GM10847 (cell line): ENCODE data around the gene COL5A1.

ENCODE experiments used
- POLR2A ChIP-seq: IDR thresholded peaks from 2 replicates; pipeline ENCODE4 v1.6.1; 2011; ENCODE audit not compliant: insufficient read length; ENCODE audit errors: extremely low read depth

Gene COL5A1

GRCh38 chr9:134846699-134847098 is 205.1 kb downstream of the COL5A1 start:
- no peak for TF ChIP-seq POLR2A

GRCh38 chr9:134847138-134847537 is 205.5 kb downstream of the COL5A1 start:
- no peak for TF ChIP-seq POLR2A

- TF ChIP-seq POLR2A: no peak
These were observed 206.3 kb downstream of the COL5A1 start for GRCh38 chr9:134847752-134848432.

- no peak for TF ChIP-seq POLR2A
These were observed 206.9 kb downstream of the COL5A1 start for GRCh38 chr9:134848504-134848903.

GRCh38 chr9:134850611-134851010 is 209.0 kb downstream of the COL5A1 start:
- TF ChIP-seq POLR2A: no peak

GRCh38 chr9:134851020-134851419 is 209.4 kb downstream of the COL5A1 start:
- no peak for TF ChIP-seq POLR2A

GRCh38 chr9:134852906-134853654 is 211.5 kb downstream of the COL5A1 start:
- TF ChIP-seq POLR2A: no peak

- TF ChIP-seq POLR2A: no peak
These were observed 212.3 kb downstream of the COL5A1 start for GRCh38 chr9:134853893-134854292.

GRCh38 chr9:134854541-134854981 is 213.0 kb downstream of the COL5A1 start:
- TF ChIP-seq POLR2A: no peak

- no peak for TF ChIP-seq POLR2A
These were observed 213.8 kb downstream of the COL5A1 start for GRCh38 chr9:134855231-134855899.

- no peak for TF ChIP-seq POLR2A
These were observed 214.3 kb downstream of the COL5A1 start for GRCh38 chr9:134855900-134856377.

GRCh38 chr9:134858051-134858841 is 216.6 kb downstream of the COL5A1 start:
- TF ChIP-seq POLR2A: no peak

- TF ChIP-seq POLR2A: no peak
These were observed 218.9 kb downstream of the COL5A1 start for GRCh38 chr9:134860510-134860909.

- no peak for TF ChIP-seq POLR2A
These were observed 220.2 kb downstream of the COL5A1 start for GRCh38 chr9:134861595-134862334.
